HepG2 (cell line): ENCODE measurements around the gene EEFSEC. TPM values are rescaled to one million over a fixed set of nuclear protein-coding genes. Genes with fewer than 3 reads are reported as not detected.

Experiments used
- ATAC-seq: fragments of 200-7000 bp; cut with Tn5 transposase; 3 replicates; pipeline ENCODE4 v1.9.1; 2020; ENCODE audit warnings: mild to moderate bottlenecking, moderate library complexity
- BruUV-seq: library from RNA; stranded (reverse); fragments of 400-500 nt; replicated peaks from 2 replicates; lab custom pipeline; 2021; lab: Mats Ljungman, UMichigan
- CTCF ChIA-PET: fragments of 300-600 bp; formaldehyde crosslinking; extraction: SDS; loops from one replicate; lab custom pipeline; 2021; ENCODE audit warnings: low total read pairs, inconsistent platforms, low intra/inter-chr PET ratio; lab: Yijun Ruan, JAX
- POLR2A ChIA-PET: fragments of 350-600 bp; sonication (Branson Sonifier 250); formaldehyde crosslinking; loops from one replicate; lab custom pipeline; 2020; ENCODE audit warnings: antibody characterized with exemption, inconsistent platforms; lab: Yijun Ruan, JAX
- DNase-seq: peaks from one replicate; pipeline ENCODE4 v3.0.0-alpha.2; 2015; ENCODE audit warnings: low spot score
- FAIRE-seq: peaks from 3 replicates; lab custom pipeline; 2011; peaks lifted over from hg19 to GRCh38; lab: Jason Lieb, UNC
- H2AFZ ChIP-seq: one replicate; pipeline ENCODE4 v1.6.1; 2011; ENCODE audit warnings: low read length, inconsistent platforms
- H3K27ac ChIP-seq: fragments of 300-600 bp; 3 replicates; pipeline ENCODE4 v1.8.0; 2011; ENCODE audit warnings: mixed run types, mild to moderate bottlenecking, mixed read lengths, low read length, inconsistent platforms; ENCODE audit not compliant: insufficient read depth; ENCODE audit errors: extremely low read length
- H3K27me3 ChIP-seq, 2 experiments: fragments of 200-600 bp in 1 of 2; 2 replicates in 1 of 2; 3 replicates in 1 of 2; pipeline versions ENCODE4 v1.6.0 to v1.8.0; 2011; ENCODE audit warnings: low read length in 2 of 2, mild to moderate bottlenecking in 2 of 2, moderate library complexity in 2 of 2, inconsistent platforms in 1 of 2; ENCODE audit not compliant: insufficient read depth in 2 of 2, control insufficient read depth in 1 of 2
- H3K36me3 ChIP-seq, 2 experiments: fragments of 200-600 bp in 1 of 2; replicated peaks in 1 of 2; 2 replicates in 1 of 2; 3 replicates in 1 of 2; pipeline versions ENCODE4 v1.5.1 to v1.8.0; 2011; ENCODE audit warnings: low read length in 2 of 2, inconsistent platforms in 1 of 2; ENCODE audit not compliant: insufficient read depth in 2 of 2, control insufficient read depth in 1 of 2
- H3K4me1 ChIP-seq: 2 replicates; pipeline ENCODE4 v1.5.1; 2012; ENCODE audit warnings: low read length, inconsistent platforms; ENCODE audit not compliant: insufficient read depth
- H3K4me2 ChIP-seq: 2 replicates; pipeline ENCODE4 v1.6.0; 2011; ENCODE audit warnings: low read depth, low read length, inconsistent platforms
- H3K4me3 ChIP-seq, 3 experiments: fragments of 200-600 bp in 1 of 3; sonication (generic), shearing (Covaris generic) in 1 of 3; replicated peaks in 1 of 3; 2 replicates each; pipeline ENCODE4 v1.5.1; 2011 to 2016; ENCODE audit warnings: low read length in 3 of 3, inconsistent platforms in 2 of 3, low read depth in 2 of 3, mild to moderate bottlenecking in 2 of 3, control low read depth in 1 of 3, mixed read lengths in 1 of 3; ENCODE audit not compliant: insufficient read depth in 1 of 3
- H3K79me2 ChIP-seq: one replicate; pipeline ENCODE4 v1.6.1; 2011; ENCODE audit warnings: low read length, inconsistent platforms; ENCODE audit not compliant: insufficient read depth
- H3K9ac ChIP-seq: 2 replicates; pipeline ENCODE4 v1.6.0; 2011; ENCODE audit warnings: mild to moderate bottlenecking, low read depth, low read length, inconsistent platforms; ENCODE audit not compliant: insufficient read depth
- H3K9me3 ChIP-seq: 2 replicates; pipeline ENCODE4 v1.5.1; 2012; ENCODE audit warnings: mild to moderate bottlenecking, low read length
- H4K20me1 ChIP-seq: 2 replicates; pipeline ENCODE4 v1.6.0; 2011; ENCODE audit warnings: inconsistent platforms, mild to moderate bottlenecking, low read length, moderate library complexity; ENCODE audit not compliant: insufficient read depth
- HNRNPUL1 ChIP-seq: fragments of 200-400 bp; formaldehyde crosslinking; IDR thresholded peaks from 2 replicates; pipeline ENCODE4 v1.6.1; 2017; ENCODE audit warnings: low read depth, mild to moderate bottlenecking, low read length, moderate library complexity
- PHF20 ChIP-seq: sonication (generic); formaldehyde crosslinking; IDR thresholded peaks from 2 replicates; pipeline ENCODE4 v1.5.0; 2020; ENCODE audit warnings: mild to moderate bottlenecking, missing genetic modification reagents
- RORA ChIP-seq: sonication (generic); formaldehyde crosslinking; IDR thresholded peaks from 2 replicates; pipeline ENCODE4 v1.5.0; 2020; ENCODE audit warnings: mild to moderate bottlenecking, missing genetic modification reagents, moderate library complexity
- THYN1 ChIP-seq: sonication (generic); formaldehyde crosslinking; IDR thresholded peaks from 2 replicates; pipeline ENCODE4 v1.8.1; 2023; ENCODE audit warnings: low read depth, mild to moderate bottlenecking, moderate library complexity, missing genetic modification reagents, borderline replicate concordance
- ZNF75D ChIP-seq: sonication (generic); formaldehyde crosslinking; IDR thresholded peaks from 2 replicates; pipeline ENCODE4 v1.8.1; 2023; ENCODE audit warnings: missing genetic modification reagents, mild to moderate bottlenecking, borderline replicate concordance
- ZNF792 ChIP-seq: IDR thresholded peaks from 2 replicates; pipeline ENCODE4 v1.6.1; 2016
- WGBS: methylation state at CpG from one replicate; pipeline ENCODE4 v1.1.6; 2017; ENCODE audit warnings: low lambda C conversion rate; 5-methylcytosine and 5-hydroxymethylcytosine counted together
- in situ Hi-C: cut with HindIII; loops from 2 replicates; pipeline ENCODE4 v1.10.0; 2017; ENCODE audit warnings: low pct_unique_long_range_greater_than_20kb; ENCODE audit not compliant: extremely low pct_ligation_motif_present
- intact Hi-C: fragments of 100-400 bp; cut with micrococcal nuclease; formaldehyde crosslinking; loops from one replicate; pipeline ENCODE4 v1.10.0; 2022; ENCODE audit not compliant: unreplicated experiment
- polyA plus RNA-seq, 8 experiments: library from polyadenylated mRNA; depleted of rRNA in 3 of 8; stranded (reverse) in 7 of 8; unstranded in 1 of 8; fragments of >200 nt; fragmentation: Illumina TruSeq in 4 of 8; extraction: Trizol in 4 of 8; gene quantifications; 2 replicates each; pipeline versions ENCODE4 v1.2.1 to v1.2.3, GENCODE V29; 2011 to 2016; ENCODE audit warnings: low read depth in 4 of 8, missing spikeins in 1 of 8, mixed read lengths in 1 of 8; ENCODE audit not compliant: insufficient read depth in 1 of 8
- total RNA-seq, 5 experiments: library from RNA; depleted of rRNA; stranded (reverse); fragments of >200 nt; fragmentation: Illumina TruSeq; extraction: Trizol; gene quantifications; 2 replicates each; pipeline ENCODE4 v1.2.3, GENCODE V29; 2016; ENCODE audit warnings: low read depth in 1 of 5
- TF ChIP-seq, protein P1 (sequence below): sonication (generic); formaldehyde crosslinking; IDR thresholded peaks from 2 replicates; pipeline ENCODE4 v1.5.0; 2020; ENCODE audit warnings: missing genetic modification reagents
- TF ChIP-seq, protein P2 (sequence below): sonication (generic); formaldehyde crosslinking; conservative IDR thresholded peaks from 2 replicates; pipeline ENCODE4 v1.4.0; 2020; ENCODE audit warnings: missing genetic modification reagents
- TF ChIP-seq, protein P3 (sequence below): sonication (generic); formaldehyde crosslinking; conservative IDR thresholded peaks from 2 replicates; pipeline ENCODE4 v1.4.0; 2020; ENCODE audit warnings: missing genetic modification reagents

EEFSEC gene
- total and polyA plus RNA-seq, 2 of the 13 experiments (the other 11 are each of a cell fraction or from before 2014, with no cell fraction given) = 6.4 to 24.2 TPM

DNA sequence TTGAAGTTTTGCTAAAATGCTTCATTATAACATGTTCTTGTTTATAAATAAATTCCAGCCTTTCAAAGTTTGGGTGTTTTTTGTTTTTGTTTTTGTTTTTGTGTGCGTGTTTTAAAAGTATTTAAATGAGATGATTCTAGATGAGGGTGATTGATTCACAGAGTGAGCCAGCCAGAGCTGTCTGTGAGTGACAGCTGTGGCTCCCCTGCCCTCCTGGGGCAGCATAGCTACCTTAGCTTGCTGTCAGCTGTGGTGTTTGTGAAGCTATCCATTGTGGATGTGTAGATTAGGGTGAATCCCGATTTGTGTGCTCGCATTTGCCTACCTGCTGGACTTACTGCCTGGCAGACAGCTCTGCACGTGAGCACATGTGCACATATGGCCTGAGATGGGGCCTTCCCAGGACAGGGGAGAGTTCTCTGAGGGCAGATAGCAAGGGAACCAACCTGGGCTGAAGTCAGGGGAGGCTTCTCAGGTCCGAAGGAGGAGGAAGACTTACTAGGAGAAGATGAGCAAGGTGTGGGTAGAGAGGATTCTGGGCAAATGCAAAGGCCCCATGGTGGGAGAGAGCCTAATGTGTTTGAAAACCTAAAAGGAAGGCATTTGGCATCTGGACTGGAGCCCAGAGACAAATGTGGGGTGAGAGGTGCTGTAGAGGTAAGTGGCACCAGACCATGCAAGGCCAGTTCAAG is 124.2 kb downstream of the EEFSEC start:
- POLR2A ChIA-PET = no interaction called here
- CTCF ChIA-PET = no interaction called here

More for the DNA sequence above, 124.2 kb downstream of the EEFSEC start:
- in situ Hi-C loops (no loop called here), intact Hi-C loops (no loop called here)
- no peaks in the 10 kb centered on the region for H4K20me1 ChIP-seq
- H3K4me2 ChIP-seq = no peak overlapping the region
- BruUV-seq = no TSS peak
- H3K4me3 ChIP-seq = no peak overlapping the region
- 93% methylated on average over 5 of the region's 5 CpGs for WGBS
- no peaks in the 10 kb centered on the region for H3K9me3 ChIP-seq
- no peak for TF ChIP-seq PHF20 (CRISPR knock-in tag)
- TF ChIP-seq, protein P1, sequence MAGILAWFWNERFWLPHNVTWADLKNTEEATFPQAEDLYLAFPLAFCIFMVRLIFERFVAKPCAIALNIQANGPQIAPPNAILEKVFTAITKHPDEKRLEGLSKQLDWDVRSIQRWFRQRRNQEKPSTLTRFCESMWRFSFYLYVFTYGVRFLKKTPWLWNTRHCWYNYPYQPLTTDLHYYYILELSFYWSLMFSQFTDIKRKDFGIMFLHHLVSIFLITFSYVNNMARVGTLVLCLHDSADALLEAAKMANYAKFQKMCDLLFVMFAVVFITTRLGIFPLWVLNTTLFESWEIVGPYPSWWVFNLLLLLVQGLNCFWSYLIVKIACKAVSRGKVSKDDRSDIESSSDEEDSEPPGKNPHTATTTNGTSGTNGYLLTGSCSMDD = no peak
- no peak for TF ChIP-seq ZNF75D (CRISPR knock-in tag)
- no peak for TF ChIP-seq RORA (CRISPR knock-in tag)
- TF ChIP-seq, protein P2, sequence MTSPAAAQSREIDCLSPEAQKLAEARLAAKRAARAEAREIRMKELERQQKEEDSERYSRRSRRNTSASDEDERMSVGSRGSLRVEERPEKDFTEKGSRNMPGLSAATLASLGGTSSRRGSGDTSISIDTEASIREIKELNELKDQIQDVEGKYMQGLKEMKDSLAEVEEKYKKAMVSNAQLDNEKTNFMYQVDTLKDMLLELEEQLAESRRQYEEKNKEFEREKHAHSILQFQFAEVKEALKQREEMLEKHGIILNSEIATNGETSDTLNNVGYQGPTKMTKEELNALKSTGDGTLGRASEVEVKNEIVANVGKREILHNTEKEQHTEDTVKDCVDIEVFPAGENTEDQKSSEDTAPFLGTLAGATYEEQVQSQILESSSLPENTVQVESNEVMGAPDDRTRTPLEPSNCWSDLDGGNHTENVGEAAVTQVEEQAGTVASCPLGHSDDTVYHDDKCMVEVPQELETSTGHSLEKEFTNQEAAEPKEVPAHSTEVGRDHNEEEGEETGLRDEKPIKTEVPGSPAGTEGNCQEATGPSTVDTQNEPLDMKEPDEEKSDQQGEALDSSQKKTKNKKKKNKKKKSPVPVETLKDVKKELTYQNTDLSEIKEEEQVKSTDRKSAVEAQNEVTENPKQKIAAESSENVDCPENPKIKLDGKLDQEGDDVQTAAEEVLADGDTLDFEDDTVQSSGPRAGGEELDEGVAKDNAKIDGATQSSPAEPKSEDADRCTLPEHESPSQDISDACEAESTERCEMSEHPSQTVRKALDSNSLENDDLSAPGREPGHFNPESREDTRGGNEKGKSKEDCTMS (CRISPR knock-in tag) = no peak
- TF ChIP-seq THYN1 (CRISPR knock-in tag) = no peak
- no peak for TF ChIP-seq HNRNPUL1
- TF ChIP-seq, protein P3, sequence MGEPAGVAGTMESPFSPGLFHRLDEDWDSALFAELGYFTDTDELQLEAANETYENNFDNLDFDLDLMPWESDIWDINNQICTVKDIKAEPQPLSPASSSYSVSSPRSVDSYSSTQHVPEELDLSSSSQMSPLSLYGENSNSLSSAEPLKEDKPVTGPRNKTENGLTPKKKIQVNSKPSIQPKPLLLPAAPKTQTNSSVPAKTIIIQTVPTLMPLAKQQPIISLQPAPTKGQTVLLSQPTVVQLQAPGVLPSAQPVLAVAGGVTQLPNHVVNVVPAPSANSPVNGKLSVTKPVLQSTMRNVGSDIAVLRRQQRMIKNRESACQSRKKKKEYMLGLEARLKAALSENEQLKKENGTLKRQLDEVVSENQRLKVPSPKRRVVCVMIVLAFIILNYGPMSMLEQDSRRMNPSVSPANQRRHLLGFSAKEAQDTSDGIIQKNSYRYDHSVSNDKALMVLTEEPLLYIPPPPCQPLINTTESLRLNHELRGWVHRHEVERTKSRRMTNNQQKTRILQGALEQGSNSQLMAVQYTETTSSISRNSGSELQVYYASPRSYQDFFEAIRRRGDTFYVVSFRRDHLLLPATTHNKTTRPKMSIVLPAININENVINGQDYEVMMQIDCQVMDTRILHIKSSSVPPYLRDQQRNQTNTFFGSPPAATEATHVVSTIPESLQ (CRISPR knock-in tag) = no peak
- no peak for TF ChIP-seq ZNF792 (CRISPR knock-in tag)
- no peak for FAIRE-seq
- H3K36me3 ChIP-seq = peaks cover 2 to 10% of the 10 kb centered on the region in 2 experiments
- H2AFZ ChIP-seq = no peak overlapping the region
- ATAC-seq = no peak
- no peak overlapping the region for H3K9ac ChIP-seq
- H3K79me2 ChIP-seq = no peaks in the 10 kb centered on the region
- peaks cover 8% of the 10 kb centered on the region; the same call in 1 of the 2 replicates for H3K4me1 ChIP-seq
- H3K27ac ChIP-seq = no peak overlapping the region
- H3K27me3 ChIP-seq = no peaks in the 10 kb centered on the region
- no peak for DNase-seq
